SK-N-SH (cell line): ENCODE data around the gene LNPEP. TPM values are rescaled to one million over a fixed set of nuclear protein-coding genes. Genes with fewer than 3 reads are reported as not detected.

Experiments used
- CTCF ChIA-PET: fragments of 300-600, 350-600 bp; formaldehyde crosslinking; extraction: SDS; loops from one replicate; lab custom pipeline; 2021; lab: Yijun Ruan, JAX
- POLR2A ChIA-PET: fragments of 350-600 bp; sonication (Branson Sonifier 250); formaldehyde crosslinking; extraction: SDS; loops from one replicate; lab custom pipeline; 2020; ENCODE audit warnings: antibody characterized with exemption, inconsistent platforms; lab: Yijun Ruan, JAX
- DNase-seq: peaks from one replicate; pipeline ENCODE4 v3.0.0; 2012
- H2AFZ ChIP-seq: fragments of 200-600 bp; sonication (generic); 2 replicates; pipeline ENCODE4 v1.8.1; 2016; ENCODE audit warnings: antibody characterized with exemption, mild to moderate bottlenecking, low read depth
- H3F3A ChIP-seq: fragments of 200-600 bp; sonication (generic); replicated peaks from 2 replicates; pipeline ENCODE3; 2016; ENCODE audit warnings: antibody characterized with exemption, mild to moderate bottlenecking; ENCODE audit not compliant: insufficient read depth
- H3K27ac ChIP-seq, 2 experiments: fragments of 200-500 bp in 1 of 2; fragments of 200-600 bp in 1 of 2; sonication (Bioruptor generic) in 1 of 2; sonication (generic), shearing (Covaris generic) in 1 of 2; 2 replicates each; pipeline versions ENCODE4 v1.5.1 to v1.6.1; 2014 to 2016; ENCODE audit warnings: low read depth in 2 of 2, inconsistent platforms in 1 of 2, low read length in 1 of 2, mild to moderate bottlenecking in 1 of 2, mixed read lengths in 1 of 2
- H3K27me3 ChIP-seq: fragments of 200-600 bp; sonication (generic), shearing (Covaris generic); 2 replicates; pipeline ENCODE4 v1.6.1; 2016; ENCODE audit warnings: mixed run types; ENCODE audit not compliant: insufficient read depth
- H3K36me3 ChIP-seq, 2 experiments: fragments of 200-500 bp in 1 of 2; fragments of 200-600 bp in 1 of 2; sonication (Bioruptor generic) in 1 of 2; sonication (generic) in 1 of 2; replicated peaks in 1 of 2; 2 replicates each; pipeline versions ENCODE3 to v1.5.1; 2014 to 2016; ENCODE audit warnings: low read length in 1 of 2, mild to moderate bottlenecking in 1 of 2; ENCODE audit not compliant: insufficient read depth in 2 of 2, control insufficient read depth in 1 of 2
- H3K4me1 ChIP-seq, 2 experiments: fragments of 200-500 bp in 1 of 2; fragments of 200-600 bp in 1 of 2; sonication (Bioruptor generic) in 1 of 2; sonication (generic), shearing (Covaris generic) in 1 of 2; 2 replicates each; pipeline versions ENCODE4 v1.5.1 to v1.6.1; 2014 to 2016; ENCODE audit warnings: low read depth in 1 of 2, low read length in 1 of 2, mixed run types in 1 of 2; ENCODE audit not compliant: insufficient read depth in 2 of 2, control insufficient read depth in 1 of 2
- H3K4me2 ChIP-seq: fragments of 200-600 bp; sonication (generic), shearing (Covaris generic); 2 replicates; pipeline ENCODE4 v1.6.1; 2017; ENCODE audit warnings: mixed run types
- H3K4me3 ChIP-seq, 2 experiments: fragments of 200-500 bp in 1 of 2; fragments of 200-600 bp in 1 of 2; sonication (Bioruptor generic) in 1 of 2; sonication (generic), shearing (Covaris generic) in 1 of 2; 2 replicates each; pipeline versions ENCODE4 v1.5.1 to v1.8.1; 2014 to 2016; ENCODE audit warnings: low read depth in 2 of 2, inconsistent platforms in 1 of 2, low read length in 1 of 2, mild to moderate bottlenecking in 1 of 2, mixed read lengths in 1 of 2, moderate library complexity in 1 of 2
- H3K79me2 ChIP-seq: fragments of 200-600 bp; sonication (generic); 2 replicates; pipeline ENCODE4 v1.8.1; 2017; ENCODE audit warnings: mild to moderate bottlenecking; ENCODE audit not compliant: insufficient read depth
- H3K9ac ChIP-seq: fragments of 200-600 bp; sonication (generic); 2 replicates; pipeline ENCODE4 v1.6.1; 2017; ENCODE audit warnings: mixed run types
- H3K9me2 ChIP-seq: fragments of 200-600 bp; sonication (generic); 2 replicates; pipeline ENCODE4 v1.6.1; 2017; ENCODE audit warnings: mixed run types
- H3K9me3 ChIP-seq: fragments of 200-600 bp; sonication (generic); 2 replicates; pipeline ENCODE4 v1.6.1; 2017; ENCODE audit warnings: mixed run types, mild to moderate bottlenecking, moderate library complexity
- H4K20me1 ChIP-seq: fragments of 200-600 bp; sonication (generic); 2 replicates; pipeline ENCODE4 v1.6.1; 2017; ENCODE audit warnings: mild to moderate bottlenecking, mixed run types; ENCODE audit not compliant: insufficient read depth
- FOSL2 ChIP-seq: IDR thresholded peaks from 2 replicates; pipeline ENCODE4 v1.4.0; 2012; ENCODE audit warnings: low read depth, mild to moderate bottlenecking, moderate library complexity, borderline replicate concordance
- FOXM1 ChIP-seq: IDR thresholded peaks from 2 replicates; pipeline ENCODE4 v1.4.0; 2012; ENCODE audit warnings: low read depth, mild to moderate bottlenecking
- GATA2 ChIP-seq: sonication (generic); formaldehyde crosslinking; IDR thresholded peaks from 2 replicates; pipeline ENCODE4 v1.5.0; 2020; ENCODE audit warnings: mild to moderate bottlenecking, missing genetic modification reagents
- IRF3 ChIP-seq: fragments of 150-350 bp; IDR thresholded peaks from 2 replicates; pipeline ENCODE4 v1.6.1; 2016; ENCODE audit warnings: mild to moderate bottlenecking, low read depth, low read length
- MXI1 ChIP-seq: IDR thresholded peaks from 2 replicates; pipeline ENCODE4 v1.6.1; 2012; ENCODE audit warnings: mild to moderate bottlenecking, low read depth, low read length, improper control_type of control experiment
- POLR2AphosphoS5 ChIP-seq: IDR thresholded peaks from 2 replicates; pipeline ENCODE4 v1.6.1; 2012; ENCODE audit warnings: low read depth, low read length
- RAD21 ChIP-seq: IDR thresholded peaks from 2 replicates; pipeline ENCODE4 v1.6.1; 2012; ENCODE audit warnings: mild to moderate bottlenecking, low read length
- RFX5 ChIP-seq: IDR thresholded peaks from 2 replicates; pipeline ENCODE4 v1.6.1; 2012; ENCODE audit warnings: mild to moderate bottlenecking, improper control_type of control experiment, low read length
- RXRA ChIP-seq: IDR thresholded peaks from 2 replicates; pipeline ENCODE4 v1.4.0; 2012; ENCODE audit warnings: low read depth, mild to moderate bottlenecking, borderline replicate concordance
- SMC3 ChIP-seq: IDR thresholded peaks from 2 replicates; pipeline ENCODE4 v1.6.1; 2012; ENCODE audit warnings: low read depth, low read length, improper control_type of control experiment
- TEAD4 ChIP-seq: IDR thresholded peaks from 2 replicates; pipeline ENCODE4 v1.4.0; 2012; ENCODE audit warnings: mild to moderate bottlenecking, borderline replicate concordance; ENCODE audit not compliant: insufficient read depth
- USF1 ChIP-seq: IDR thresholded peaks from 2 replicates; pipeline ENCODE4 v1.4.0; 2012; ENCODE audit warnings: low read depth, borderline replicate concordance
- WGBS: methylation state at CpG from one replicate; pipeline ENCODE4 v1.1.6; 2017; ENCODE audit warnings: low lambda C conversion rate; 5-methylcytosine and 5-hydroxymethylcytosine counted together
- polyA plus RNA-seq, 3 experiments: library from polyadenylated mRNA; depleted of rRNA; stranded (reverse); fragments of >200 nt; gene quantifications; 2 replicates each; pipeline ENCODE4 v1.2.3, GENCODE V29; 2012
- TF ChIP-seq, protein P1 (sequence below): fragments of 200-600 bp; sonication (generic); IDR thresholded peaks from 2 replicates; pipeline ENCODE4 v1.6.1; 2017; ENCODE audit warnings: antibody characterized with exemption, mild to moderate bottlenecking, moderate library complexity
- TF ChIP-seq, protein P2 (sequence below): IDR thresholded peaks from 2 replicates; pipeline ENCODE4 v1.4.0; 2012; ENCODE audit warnings: low read depth
- TF ChIP-seq, protein P3 (sequence below): IDR thresholded peaks from 2 replicates; pipeline ENCODE4 v1.4.0; 2012; ENCODE audit warnings: low read depth, borderline replicate concordance
- TF ChIP-seq, protein P4 (sequence below): fragments of 150-350 bp; IDR thresholded peaks from 2 replicates; pipeline ENCODE4 v1.6.1; 2017; ENCODE audit warnings: antibody characterized with exemption, low read length, low read depth, borderline replicate concordance

LNPEP gene
- polyA plus RNA-seq, 1 of the 3 experiments (the other 2 are of a cell fraction) = 4.3 TPM

DNA sequence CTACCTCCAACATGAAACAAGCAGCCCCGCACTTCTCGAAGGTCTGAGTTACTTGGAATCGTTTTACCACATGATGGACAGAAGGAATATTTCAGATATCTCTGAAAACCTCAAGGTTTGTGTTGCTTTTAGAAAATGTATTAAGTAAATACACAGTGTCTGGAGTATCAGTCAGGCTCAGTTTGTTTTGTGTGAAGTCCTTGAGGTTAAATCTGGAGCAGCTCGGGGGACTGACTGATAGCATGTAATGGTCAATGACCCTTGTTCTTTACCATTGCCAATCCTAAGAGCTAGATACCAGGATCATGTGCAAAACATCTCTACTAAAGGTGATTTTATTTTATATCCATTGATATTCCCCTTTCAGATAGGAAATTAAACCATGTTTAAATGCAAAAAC, 26.9 kb upstream of the LNPEP start:
- ChIA-PET CTCF (no interaction called here), POLR2A (no interaction called here)
- no peaks in the 10 kb centered on the region for H3K9me3 ChIP-seq
- WGBS = 96% methylated on average over 4 of the region's 4 CpGs
- no peak for DNase-seq
- no peak overlapping the region for H3K27ac ChIP-seq
- no peak overlapping the region for H3K4me2 ChIP-seq
- no peaks in the 10 kb centered on the region for H3K4me1 ChIP-seq
- no peaks in the 10 kb centered on the region for H3K27me3 ChIP-seq
- H3F3A ChIP-seq = peaks cover 5% of the 10 kb centered on the region
- no peaks in the 10 kb centered on the region for H3K9me2 ChIP-seq
- H3K4me3 ChIP-seq = no peak overlapping the region
- no peaks in the 10 kb centered on the region for H4K20me1 ChIP-seq
- H3K79me2 ChIP-seq = no peaks in the 10 kb centered on the region
- TF ChIP-seq MXI1 (no peak), FOSL2 (no peak), POLR2AphosphoS5 (no peak), RAD21 (no peak), FOXM1 (no peak), USF1 (no peak), SMC3 (no peak), TEAD4 (no peak), RXRA (no peak), IRF3 (no peak), RFX5 (no peak), GATA2 (CRISPR knock-in tag) (no peak)
- TF ChIP-seq, protein P1, sequence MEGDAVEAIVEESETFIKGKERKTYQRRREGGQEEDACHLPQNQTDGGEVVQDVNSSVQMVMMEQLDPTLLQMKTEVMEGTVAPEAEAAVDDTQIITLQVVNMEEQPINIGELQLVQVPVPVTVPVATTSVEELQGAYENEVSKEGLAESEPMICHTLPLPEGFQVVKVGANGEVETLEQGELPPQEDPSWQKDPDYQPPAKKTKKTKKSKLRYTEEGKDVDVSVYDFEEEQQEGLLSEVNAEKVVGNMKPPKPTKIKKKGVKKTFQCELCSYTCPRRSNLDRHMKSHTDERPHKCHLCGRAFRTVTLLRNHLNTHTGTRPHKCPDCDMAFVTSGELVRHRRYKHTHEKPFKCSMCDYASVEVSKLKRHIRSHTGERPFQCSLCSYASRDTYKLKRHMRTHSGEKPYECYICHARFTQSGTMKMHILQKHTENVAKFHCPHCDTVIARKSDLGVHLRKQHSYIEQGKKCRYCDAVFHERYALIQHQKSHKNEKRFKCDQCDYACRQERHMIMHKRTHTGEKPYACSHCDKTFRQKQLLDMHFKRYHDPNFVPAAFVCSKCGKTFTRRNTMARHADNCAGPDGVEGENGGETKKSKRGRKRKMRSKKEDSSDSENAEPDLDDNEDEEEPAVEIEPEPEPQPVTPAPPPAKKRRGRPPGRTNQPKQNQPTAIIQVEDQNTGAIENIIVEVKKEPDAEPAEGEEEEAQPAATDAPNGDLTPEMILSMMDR = no peak
- TF ChIP-seq, protein P2, sequence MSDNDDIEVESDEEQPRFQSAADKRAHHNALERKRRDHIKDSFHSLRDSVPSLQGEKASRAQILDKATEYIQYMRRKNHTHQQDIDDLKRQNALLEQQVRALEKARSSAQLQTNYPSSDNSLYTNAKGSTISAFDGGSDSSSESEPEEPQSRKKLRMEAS = no peak
- TF ChIP-seq, protein P3, sequence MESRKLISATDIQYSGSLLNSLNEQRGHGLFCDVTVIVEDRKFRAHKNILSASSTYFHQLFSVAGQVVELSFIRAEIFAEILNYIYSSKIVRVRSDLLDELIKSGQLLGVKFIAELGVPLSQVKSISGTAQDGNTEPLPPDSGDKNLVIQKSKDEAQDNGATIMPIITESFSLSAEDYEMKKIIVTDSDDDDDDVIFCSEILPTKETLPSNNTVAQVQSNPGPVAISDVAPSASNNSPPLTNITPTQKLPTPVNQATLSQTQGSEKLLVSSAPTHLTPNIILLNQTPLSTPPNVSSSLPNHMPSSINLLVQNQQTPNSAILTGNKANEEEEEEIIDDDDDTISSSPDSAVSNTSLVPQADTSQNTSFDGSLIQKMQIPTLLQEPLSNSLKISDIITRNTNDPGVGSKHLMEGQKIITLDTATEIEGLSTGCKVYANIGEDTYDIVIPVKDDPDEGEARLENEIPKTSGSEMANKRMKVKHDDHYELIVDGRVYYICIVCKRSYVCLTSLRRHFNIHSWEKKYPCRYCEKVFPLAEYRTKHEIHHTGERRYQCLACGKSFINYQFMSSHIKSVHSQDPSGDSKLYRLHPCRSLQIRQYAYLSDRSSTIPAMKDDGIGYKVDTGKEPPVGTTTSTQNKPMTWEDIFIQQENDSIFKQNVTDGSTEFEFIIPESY = no peak
- TF ChIP-seq, protein P4, sequence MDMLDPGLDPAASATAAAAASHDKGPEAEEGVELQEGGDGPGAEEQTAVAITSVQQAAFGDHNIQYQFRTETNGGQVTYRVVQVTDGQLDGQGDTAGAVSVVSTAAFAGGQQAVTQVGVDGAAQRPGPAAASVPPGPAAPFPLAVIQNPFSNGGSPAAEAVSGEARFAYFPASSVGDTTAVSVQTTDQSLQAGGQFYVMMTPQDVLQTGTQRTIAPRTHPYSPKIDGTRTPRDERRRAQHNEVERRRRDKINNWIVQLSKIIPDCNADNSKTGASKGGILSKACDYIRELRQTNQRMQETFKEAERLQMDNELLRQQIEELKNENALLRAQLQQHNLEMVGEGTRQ = no peak
- no peak overlapping the region for H2AFZ ChIP-seq
- H3K9ac ChIP-seq = no peak overlapping the region
- H3K36me3 ChIP-seq = no peaks in the 10 kb centered on the region
